Astrocyte (in vitro differentiated cells and primary cell): Measurements from ENCODE around the gene CHST11. TPM values are rescaled to one million over a fixed set of nuclear protein-coding genes. Genes with fewer than 3 reads are reported as not detected.

Experiments used
- DNase-seq: peaks from one replicate; pipeline ENCODE4 v3.0.0-alpha.2; 2010; ENCODE audit warnings: low read depth
- FAIRE-seq: peaks from 2 replicates; lab custom pipeline; 2011; peaks lifted over from hg19 to GRCh38; lab: Jason Lieb, UNC
- H2AFZ ChIP-seq: 2 replicates; pipeline ENCODE4 v1.6.0; 2012; ENCODE audit warnings: low read depth, low read length, inconsistent platforms
- H3K27ac ChIP-seq: 2 replicates; pipeline ENCODE4 v1.5.1; 2011; ENCODE audit warnings: low read depth, low read length, inconsistent platforms
- H3K27me3 ChIP-seq: 2 replicates; pipeline ENCODE4 v1.6.0; 2011; ENCODE audit warnings: low read length, inconsistent platforms; ENCODE audit not compliant: insufficient read depth
- H3K36me3 ChIP-seq: 2 replicates; pipeline ENCODE4 v1.5.1; 2011; ENCODE audit warnings: low read length, inconsistent platforms; ENCODE audit not compliant: insufficient read depth
- H3K4me1 ChIP-seq: 2 replicates; pipeline ENCODE4 v1.5.1; 2011; ENCODE audit warnings: low read length, inconsistent platforms; ENCODE audit not compliant: insufficient read depth
- H3K4me2 ChIP-seq: 2 replicates; pipeline ENCODE4 v1.6.0; 2012; ENCODE audit warnings: low read length, inconsistent platforms
- H3K4me3 ChIP-seq: 2 replicates; pipeline ENCODE4 v1.5.1; 2011; ENCODE audit warnings: low read depth, mild to moderate bottlenecking, low read length, inconsistent platforms; ENCODE audit not compliant: insufficient read depth
- H3K79me2 ChIP-seq: 2 replicates; pipeline ENCODE4 v1.6.0; 2012; ENCODE audit warnings: mild to moderate bottlenecking, low read length, inconsistent platforms; ENCODE audit not compliant: insufficient read depth
- H3K9ac ChIP-seq: 2 replicates; pipeline ENCODE4 v1.6.0; 2012; ENCODE audit warnings: mild to moderate bottlenecking, low read length, inconsistent platforms
- H3K9me3 ChIP-seq: 2 replicates; pipeline ENCODE4 v1.5.1; 2012; ENCODE audit warnings: low read depth, mild to moderate bottlenecking, low read length, inconsistent platforms; ENCODE audit not compliant: insufficient read depth
- H4K20me1 ChIP-seq: 2 replicates; pipeline ENCODE4 v1.6.0; 2012; ENCODE audit warnings: low read length, inconsistent platforms; ENCODE audit not compliant: insufficient read depth
- H3K27ac Mint-ChIP-seq: one replicate; pipeline ENCODE4 v1.8.0; 2021; ENCODE audit warnings: mild to moderate bottlenecking, mixed read lengths; ENCODE audit not compliant: unreplicated experiment
- H3K27me3 Mint-ChIP-seq: one replicate; pipeline ENCODE4 v1.8.0; 2021; ENCODE audit warnings: low read depth, mixed read lengths; ENCODE audit not compliant: unreplicated experiment
- H3K36me3 Mint-ChIP-seq: one replicate; pipeline ENCODE4 v1.8.0; 2021; ENCODE audit warnings: low read depth, mixed read lengths; ENCODE audit not compliant: unreplicated experiment
- H3K4me1 Mint-ChIP-seq: one replicate; pipeline ENCODE4 v1.8.0; 2021; ENCODE audit warnings: low read depth, mixed read lengths; ENCODE audit not compliant: unreplicated experiment
- H3K4me3 Mint-ChIP-seq: one replicate; pipeline ENCODE4 v1.8.0; 2021; ENCODE audit warnings: mild to moderate bottlenecking, moderate library complexity, mixed read lengths; ENCODE audit not compliant: unreplicated experiment
- H3K9me3 Mint-ChIP-seq: one replicate; pipeline ENCODE4 v1.8.0; 2021; ENCODE audit warnings: mild to moderate bottlenecking, mixed read lengths; ENCODE audit not compliant: unreplicated experiment
- EZH2 ChIP-seq: IDR thresholded peaks from 2 replicates; pipeline ENCODE4 v1.6.1; 2012; ENCODE audit warnings: mild to moderate bottlenecking, low read length, inconsistent platforms; ENCODE audit not compliant: insufficient read depth
- total RNA-seq: library from RNA; stranded (reverse); gene quantifications from 2 replicates; pipeline ENCODE4 v1.2.1, GENCODE V29; 2021
- TF ChIP-seq, protein P1 (sequence below): IDR thresholded peaks from 2 replicates; pipeline ENCODE4 v1.5.1; 2011; ENCODE audit warnings: low read depth, mild to moderate bottlenecking, inconsistent platforms, low read length, moderate library complexity; ENCODE audit not compliant: insufficient read depth

The CHST11 gene
- total RNA-seq, 1 donor from 2014 or later, result 30.2 TPM

DNA sequence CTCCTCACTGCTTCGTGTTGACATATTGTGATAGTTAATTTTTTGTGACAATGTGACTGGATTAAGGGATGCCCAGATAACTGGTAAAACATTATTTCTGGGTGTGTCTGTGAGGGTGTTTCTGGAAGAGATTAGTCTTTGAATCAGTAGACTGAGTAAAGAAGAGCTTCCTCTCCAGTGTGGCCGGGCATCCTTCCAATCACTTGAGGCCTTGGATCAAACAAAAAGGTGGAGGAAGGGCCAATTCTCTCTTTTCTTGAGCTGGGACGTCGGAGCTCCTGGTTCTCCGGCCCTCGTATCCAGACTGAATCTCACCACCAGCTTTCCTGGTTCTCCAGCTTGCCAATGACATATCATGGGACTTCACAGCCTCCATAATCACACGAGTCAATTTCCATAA lies 240.4 kb downstream of the CHST11 start:
- H3K27me3 Mint-ChIP-seq, result no peaks in the 10 kb centered on the region
- H3K36me3 Mint-ChIP-seq, result peaks cover 6% of the 10 kb centered on the region
- H3K4me2 ChIP-seq, result no peak overlapping the region
- no peak for FAIRE-seq
- no peak for DNase-seq
- H3K9me3 ChIP-seq, result no peaks in the 10 kb centered on the region
- peaks cover 9% of the 10 kb centered on the region for H3K9me3 Mint-ChIP-seq
- H2AFZ ChIP-seq, result no peak overlapping the region
- H3K4me3 ChIP-seq, result no peak overlapping the region
- H3K27ac ChIP-seq, result no peak overlapping the region
- H3K9ac ChIP-seq, result no peak overlapping the region
- H3K79me2 ChIP-seq, result peaks cover 10% of the 10 kb centered on the region
- no peaks in the 10 kb centered on the region for H3K27me3 ChIP-seq
- H3K4me1 ChIP-seq, result peaks cover 24% of the 10 kb centered on the region
- H3K27ac Mint-ChIP-seq, result no peak overlapping the region
- peaks cover 26% of the 10 kb centered on the region for H3K4me1 Mint-ChIP-seq
- H3K4me3 Mint-ChIP-seq, result no peak overlapping the region
- H4K20me1 ChIP-seq, result peaks cover 31% of the 10 kb centered on the region
- TF ChIP-seq EZH2, result no peak
- TF ChIP-seq, protein P1, sequence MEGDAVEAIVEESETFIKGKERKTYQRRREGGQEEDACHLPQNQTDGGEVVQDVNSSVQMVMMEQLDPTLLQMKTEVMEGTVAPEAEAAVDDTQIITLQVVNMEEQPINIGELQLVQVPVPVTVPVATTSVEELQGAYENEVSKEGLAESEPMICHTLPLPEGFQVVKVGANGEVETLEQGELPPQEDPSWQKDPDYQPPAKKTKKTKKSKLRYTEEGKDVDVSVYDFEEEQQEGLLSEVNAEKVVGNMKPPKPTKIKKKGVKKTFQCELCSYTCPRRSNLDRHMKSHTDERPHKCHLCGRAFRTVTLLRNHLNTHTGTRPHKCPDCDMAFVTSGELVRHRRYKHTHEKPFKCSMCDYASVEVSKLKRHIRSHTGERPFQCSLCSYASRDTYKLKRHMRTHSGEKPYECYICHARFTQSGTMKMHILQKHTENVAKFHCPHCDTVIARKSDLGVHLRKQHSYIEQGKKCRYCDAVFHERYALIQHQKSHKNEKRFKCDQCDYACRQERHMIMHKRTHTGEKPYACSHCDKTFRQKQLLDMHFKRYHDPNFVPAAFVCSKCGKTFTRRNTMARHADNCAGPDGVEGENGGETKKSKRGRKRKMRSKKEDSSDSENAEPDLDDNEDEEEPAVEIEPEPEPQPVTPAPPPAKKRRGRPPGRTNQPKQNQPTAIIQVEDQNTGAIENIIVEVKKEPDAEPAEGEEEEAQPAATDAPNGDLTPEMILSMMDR, result no peak
- no peaks in the 10 kb centered on the region for H3K36me3 ChIP-seq

DNA sequence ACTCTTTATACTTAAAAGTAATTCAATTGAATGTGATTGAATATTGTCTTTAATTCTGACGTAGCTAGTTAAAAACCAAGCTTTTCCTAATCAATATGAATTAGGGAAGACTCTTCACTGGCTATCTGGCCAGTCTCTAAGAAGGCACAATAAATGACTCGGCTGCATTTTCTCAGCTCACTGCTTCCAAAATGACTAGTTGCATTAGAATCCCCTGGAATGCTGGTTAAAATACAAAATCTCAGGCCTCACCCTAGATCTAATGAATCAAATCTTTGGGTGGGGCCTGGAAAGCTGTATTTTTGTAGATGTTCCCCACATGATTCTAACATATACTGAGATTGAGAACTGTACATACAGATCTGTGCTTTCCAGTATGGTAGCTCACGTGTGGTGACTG lies 242.1 kb downstream of the CHST11 start:
- Mint-ChIP-seq H3K36me3 (peaks cover 7% of the 10 kb centered on the region), H3K4me3 (no peak overlapping the region), H3K27ac (peak overlapping the region; percentile 53), H3K9me3 (peaks cover 2% of the 10 kb centered on the region), H3K27me3 (no peaks in the 10 kb centered on the region), H3K4me1 (peaks cover 26% of the 10 kb centered on the region)
- no peak overlapping the region for H3K27ac ChIP-seq
- H3K9me3 ChIP-seq, result no peaks in the 10 kb centered on the region
- no peak overlapping the region for H2AFZ ChIP-seq
- H3K36me3 ChIP-seq, result no peaks in the 10 kb centered on the region
- TF ChIP-seq, protein P1, result no peak
- TF ChIP-seq EZH2, result no peak
- H3K79me2 ChIP-seq, result peaks cover 10% of the 10 kb centered on the region
- no peak overlapping the region for H3K4me2 ChIP-seq
- no peaks in the 10 kb centered on the region for H3K27me3 ChIP-seq
- peaks cover 23% of the 10 kb centered on the region for H3K4me1 ChIP-seq
- peaks cover 48% of the 10 kb centered on the region for H4K20me1 ChIP-seq
- H3K4me3 ChIP-seq, result no peak overlapping the region
- H3K9ac ChIP-seq, result no peak overlapping the region
- DNase-seq (peak; percentile 47), FAIRE-seq (no peak)

DNA sequence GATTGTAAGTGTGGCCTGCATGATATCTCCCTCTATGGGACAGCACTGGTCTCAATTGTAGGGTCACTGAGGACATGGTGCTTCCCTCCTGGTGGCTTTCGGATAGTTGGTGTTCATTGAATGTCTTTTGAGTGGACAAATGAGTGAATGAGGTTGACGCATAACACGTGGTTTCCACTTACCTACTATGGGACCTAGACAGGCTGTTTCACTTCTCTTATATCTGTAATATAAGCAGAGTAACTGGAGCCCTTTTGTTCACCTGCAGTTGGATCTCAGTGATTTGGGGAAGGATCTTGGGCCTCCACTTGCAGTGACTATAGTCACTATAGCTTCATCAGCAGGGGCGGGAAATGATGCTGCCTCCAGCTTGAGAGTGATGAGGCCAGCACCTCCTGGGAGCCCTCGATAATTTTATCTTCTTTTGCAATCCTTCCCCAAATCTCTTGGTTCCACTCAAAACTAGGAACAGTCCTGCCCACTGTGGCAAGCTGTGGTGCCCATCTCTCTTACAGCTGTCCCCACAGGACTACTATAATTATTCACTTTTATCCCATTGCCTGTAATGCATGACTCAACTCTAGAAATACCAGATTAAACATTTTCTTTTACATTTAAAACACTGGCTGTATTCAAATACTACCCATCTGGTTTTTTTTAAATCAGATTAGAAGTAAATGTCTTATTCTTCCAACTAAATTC lies 242.9 kb downstream of the CHST11 start:
- Histone ChIP-seq H3K27ac (no peak overlapping the region), H3K9me3 (no peaks in the 10 kb centered on the region), H4K20me1 (peaks cover 46% of the 10 kb centered on the region), H3K4me1 (peaks cover 15% of the 10 kb centered on the region), H3K4me3 (no peak overlapping the region), H2AFZ (no peak overlapping the region), H3K79me2 (peaks cover 15% of the 10 kb centered on the region), H3K9ac (no peak overlapping the region), H3K4me2 (no peak overlapping the region), H3K27me3 (no peaks in the 10 kb centered on the region), H3K36me3 (no peaks in the 10 kb centered on the region)
- no peak for FAIRE-seq
- Mint-ChIP-seq H3K36me3 (peaks cover 7% of the 10 kb centered on the region), H3K27ac (no peak overlapping the region), H3K27me3 (no peaks in the 10 kb centered on the region), H3K9me3 (peaks cover 2% of the 10 kb centered on the region), H3K4me1 (peaks cover 19% of the 10 kb centered on the region), H3K4me3 (no peak overlapping the region)
- TF ChIP-seq, protein P1, result no peak
- no peak for DNase-seq
